ENCODE measurements around the gene PSMG1. TPM values are rescaled to one million over a fixed set of nuclear protein-coding genes. Genes with fewer than 3 reads are reported as not detected.
A peak's percentile ranks its signal among the peaks of the same experiment; 100 is the strongest.

The PSMG1 gene
- total and polyA plus RNA-seq, 2 donors (not counting 1 experiment from before 2014, with no cell fraction given), result 55.5 to 62.3 TPM

DNA sequence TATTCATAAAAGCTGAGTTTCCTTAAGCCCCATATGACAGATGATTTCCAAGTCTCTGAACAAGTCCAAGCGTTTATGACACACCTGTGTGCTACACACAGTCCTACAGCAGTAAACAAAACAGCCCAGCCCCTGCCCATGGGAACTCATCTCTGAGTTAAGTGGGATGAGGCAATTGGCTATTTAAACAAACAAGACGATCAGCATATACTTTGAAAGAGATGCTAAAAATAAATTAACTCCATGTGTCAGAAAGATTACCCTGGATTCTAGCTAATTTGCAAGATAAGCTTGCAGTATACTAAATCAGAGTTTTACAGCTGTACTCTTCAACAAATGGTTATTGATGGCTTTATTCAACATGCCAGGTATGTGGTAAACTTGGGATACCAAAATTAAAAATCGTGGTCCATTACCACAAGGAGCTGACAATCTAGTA lies 7.0 kb downstream of the PSMG1 start:
- Histone ChIP-seq H3K36me3 (ENCODE audit: control insufficient read depth, insufficient read depth, low read length) (peaks cover 3% of the 10 kb centered on the region), H3K4me3 (replicated peaks in 1 of 4; ENCODE audit: control extremely low read depth in 1 of 4, insufficient read depth in 1 of 4, low read depth in 3 of 4, low read length in 4 of 4) (no peak overlapping the region), H3K9ac (ENCODE audit: insufficient read depth, low read length) (no peak overlapping the region), H4K20me1 (ENCODE audit: control insufficient read depth, extremely low read depth, insufficient read depth, low read length) (no peaks in the 10 kb centered on the region), H3K9me3 (ENCODE audit: control insufficient read depth, insufficient read depth, low read depth, low read length) (no peaks in the 10 kb centered on the region), H3K27ac (ENCODE audit: insufficient read depth, low read length) (no peak overlapping the region), H3K4me1 (ENCODE audit: control insufficient read depth, extremely low read depth, insufficient read depth, low read length) (no peaks in the 10 kb centered on the region), H2AFZ (ENCODE audit: low read length) (no peak overlapping the region), H3K4me2 (ENCODE audit: extremely low read depth, insufficient read depth, low read length) (no peak overlapping the region), H3K27me3 (ENCODE audit: control insufficient read depth, insufficient read depth, low read length) (no peaks in the 10 kb centered on the region), H3K79me2 (ENCODE audit: control insufficient read depth, insufficient read depth, low read length) (peaks cover 5% of the 10 kb centered on the region)
- peak in 1 of 2 donors; percentile 16 for DNase-seq (ENCODE audit: low read depth in 2 of 2)
- no peak for TF ChIP-seq EZH2 (IDR thresholded peaks at IDR 0.05; ENCODE audit: low read length, missing control alignments)
- TF ChIP-seq, protein P1, sequence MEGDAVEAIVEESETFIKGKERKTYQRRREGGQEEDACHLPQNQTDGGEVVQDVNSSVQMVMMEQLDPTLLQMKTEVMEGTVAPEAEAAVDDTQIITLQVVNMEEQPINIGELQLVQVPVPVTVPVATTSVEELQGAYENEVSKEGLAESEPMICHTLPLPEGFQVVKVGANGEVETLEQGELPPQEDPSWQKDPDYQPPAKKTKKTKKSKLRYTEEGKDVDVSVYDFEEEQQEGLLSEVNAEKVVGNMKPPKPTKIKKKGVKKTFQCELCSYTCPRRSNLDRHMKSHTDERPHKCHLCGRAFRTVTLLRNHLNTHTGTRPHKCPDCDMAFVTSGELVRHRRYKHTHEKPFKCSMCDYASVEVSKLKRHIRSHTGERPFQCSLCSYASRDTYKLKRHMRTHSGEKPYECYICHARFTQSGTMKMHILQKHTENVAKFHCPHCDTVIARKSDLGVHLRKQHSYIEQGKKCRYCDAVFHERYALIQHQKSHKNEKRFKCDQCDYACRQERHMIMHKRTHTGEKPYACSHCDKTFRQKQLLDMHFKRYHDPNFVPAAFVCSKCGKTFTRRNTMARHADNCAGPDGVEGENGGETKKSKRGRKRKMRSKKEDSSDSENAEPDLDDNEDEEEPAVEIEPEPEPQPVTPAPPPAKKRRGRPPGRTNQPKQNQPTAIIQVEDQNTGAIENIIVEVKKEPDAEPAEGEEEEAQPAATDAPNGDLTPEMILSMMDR (conservative IDR thresholded peaks at IDR 0.05 in 1 of 2, IDR thresholded peaks at IDR 0.05 in 1 of 2; ENCODE audit: low read depth in 1 of 2, low read length in 2 of 2), result no peak

GRCh38 chr21:39175665-39176064 lies 7.6 kb downstream of the PSMG1 start:
- no peak overlapping the region for H2AFZ ChIP-seq (ENCODE audit: low read length)

GRCh38 chr21:39175154-39175553 lies 8.1 kb downstream of the PSMG1 start:
- peaks cover 4% of the 10 kb centered on the region for H3K36me3 ChIP-seq (ENCODE audit: control insufficient read depth, insufficient read depth, low read length)

More at GRCh38 chr21:39175665-39176064, 7.6 kb downstream of the PSMG1 start:
- H3K9me3 ChIP-seq (ENCODE audit: control insufficient read depth, insufficient read depth, low read depth, low read length), result no peaks in the 10 kb centered on the region
- DNase-seq (ENCODE audit: low read depth in 2 of 2), result no peak
- no peak overlapping the region for H3K4me2 ChIP-seq (ENCODE audit: extremely low read depth, insufficient read depth, low read length)
- peaks cover 2% of the 10 kb centered on the region for H3K79me2 ChIP-seq (ENCODE audit: control insufficient read depth, insufficient read depth, low read length)
- no peak overlapping the region for H3K9ac ChIP-seq (ENCODE audit: insufficient read depth, low read length)
- H3K4me1 ChIP-seq (ENCODE audit: control insufficient read depth, extremely low read depth, insufficient read depth, low read length), result no peaks in the 10 kb centered on the region
- H3K4me3 ChIP-seq (replicated peaks in 1 of 4; ENCODE audit: control extremely low read depth in 1 of 4, insufficient read depth in 1 of 4, low read depth in 3 of 4, low read length in 4 of 4), result no peak overlapping the region
- peaks cover 4% of the 10 kb centered on the region for H3K36me3 ChIP-seq (ENCODE audit: control insufficient read depth, insufficient read depth, low read length)
- no peaks in the 10 kb centered on the region for H4K20me1 ChIP-seq (ENCODE audit: control insufficient read depth, extremely low read depth, insufficient read depth, low read length)
- no peaks in the 10 kb centered on the region for H3K27me3 ChIP-seq (ENCODE audit: control insufficient read depth, insufficient read depth, low read length)
- no peak overlapping the region for H3K27ac ChIP-seq (ENCODE audit: insufficient read depth, low read length)
- TF ChIP-seq EZH2 (IDR thresholded peaks at IDR 0.05; ENCODE audit: low read length, missing control alignments), result no peak
- TF ChIP-seq, protein P1 (conservative IDR thresholded peaks at IDR 0.05 in 1 of 2, IDR thresholded peaks at IDR 0.05 in 1 of 2; ENCODE audit: low read depth in 1 of 2, low read length in 2 of 2), result no peak

More at GRCh38 chr21:39175154-39175553, 8.1 kb downstream of the PSMG1 start:
- DNase-seq (ENCODE audit: low read depth in 2 of 2), result peak in 1 of 2 donors; percentile 62
- no peak overlapping the region for H2AFZ ChIP-seq (ENCODE audit: low read length)
- H3K4me3 ChIP-seq (replicated peaks in 1 of 4; ENCODE audit: control extremely low read depth in 1 of 4, insufficient read depth in 1 of 4, low read depth in 3 of 4, low read length in 4 of 4), result no peak overlapping the region
- no peak overlapping the region for H3K27ac ChIP-seq (ENCODE audit: insufficient read depth, low read length)
- no peaks in the 10 kb centered on the region for H3K4me1 ChIP-seq (ENCODE audit: control insufficient read depth, extremely low read depth, insufficient read depth, low read length)
- no peaks in the 10 kb centered on the region for H4K20me1 ChIP-seq (ENCODE audit: control insufficient read depth, extremely low read depth, insufficient read depth, low read length)
- peaks cover 2% of the 10 kb centered on the region for H3K79me2 ChIP-seq (ENCODE audit: control insufficient read depth, insufficient read depth, low read length)
- TF ChIP-seq EZH2 (IDR thresholded peaks at IDR 0.05; ENCODE audit: low read length, missing control alignments), result no peak
- TF ChIP-seq, protein P1 (conservative IDR thresholded peaks at IDR 0.05 in 1 of 2, IDR thresholded peaks at IDR 0.05 in 1 of 2; ENCODE audit: low read depth in 1 of 2, low read length in 2 of 2), result peak in 1 of 2 donors; percentile 47
- H3K9ac ChIP-seq (ENCODE audit: insufficient read depth, low read length), result no peak overlapping the region
- no peaks in the 10 kb centered on the region for H3K27me3 ChIP-seq (ENCODE audit: control insufficient read depth, insufficient read depth, low read length)
- H3K4me2 ChIP-seq (ENCODE audit: extremely low read depth, insufficient read depth, low read length), result no peak overlapping the region
- H3K9me3 ChIP-seq (ENCODE audit: control insufficient read depth, insufficient read depth, low read depth, low read length), result no peaks in the 10 kb centered on the region
